Stimulated activated CD4-positive, alpha-beta T cell treated with anti-CD3 and anti-CD28 coated beads, TNF-alpha, amount 100 ng/mL, for 48 hours (primary cell): ENCODE results near the gene RUNX1.

Experiments used
- DNase-seq, 3 donors: peaks; one replicate each; pipeline ENCODE4 v3.0.0-alpha.2; 2020; ENCODE audit warnings: low read depth in 3 of 3

The RUNX1 gene

GRCh38 chr21:35059742-35060141 is 10.6 kb upstream of the RUNX1 start:
- no peak for DNase-seq

GRCh38 chr21:35058058-35058457 is 9.0 kb upstream of the RUNX1 start:
- DNase-seq: no peak

DNA sequence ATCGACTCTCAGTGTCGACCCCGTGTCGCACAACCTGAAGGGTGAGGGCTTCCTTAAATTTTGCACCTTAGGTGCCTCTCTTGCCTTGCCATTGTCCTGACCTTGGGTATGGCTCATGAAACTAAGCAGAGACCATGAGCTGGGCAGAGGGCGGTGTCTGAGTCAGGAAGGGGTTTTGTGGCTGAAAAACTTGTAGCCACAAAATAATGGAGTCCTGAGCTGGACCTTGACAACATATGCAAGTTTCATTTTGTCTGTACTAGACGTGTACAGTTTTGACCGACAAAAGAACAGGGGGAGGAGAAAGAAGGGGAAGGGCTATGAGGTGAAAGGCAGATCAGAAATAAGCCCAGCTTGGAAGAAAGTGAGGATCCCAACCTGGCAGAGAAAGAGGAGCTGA is 8.3 kb upstream of the RUNX1 start:
- DNase-seq: no peak

GRCh38 chr21:35053356-35054096 is 4.4 kb upstream of the RUNX1 start:
- no peak for DNase-seq

DNA sequence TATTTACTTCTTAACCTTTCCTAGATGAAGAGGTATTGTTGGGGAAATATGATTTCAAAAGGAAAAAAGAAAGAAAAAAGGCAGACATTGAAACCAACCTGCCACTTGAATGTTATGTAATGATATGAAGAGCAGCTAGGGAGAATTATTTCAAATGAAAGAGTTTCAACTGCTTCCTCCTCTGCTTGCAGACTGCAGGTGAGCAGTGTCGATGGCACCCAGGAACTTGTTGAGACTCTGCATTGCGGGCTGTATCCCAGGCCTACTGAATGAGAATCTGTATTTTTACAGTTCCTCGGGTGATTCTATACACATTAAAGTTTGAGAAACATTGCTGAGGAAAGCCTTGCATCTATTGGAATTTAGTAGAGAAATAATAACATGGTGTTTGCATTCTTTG is 3.7 kb upstream of the RUNX1 start:
- no peak for DNase-seq

- peak; percentile 71 to 80 (median 77) for DNase-seq
Observed at GRCh38 chr21:35051287-35051818, 2.3 kb upstream of the RUNX1 start.

GRCh38 chr21:35050348-35051286 is 1.5 kb upstream of the RUNX1 start:
- DNase-seq: no peak

- no peak for DNase-seq
Observed at GRCh38 chr21:35048183-35048601, 910 bp downstream of the RUNX1 start.

DNA sequence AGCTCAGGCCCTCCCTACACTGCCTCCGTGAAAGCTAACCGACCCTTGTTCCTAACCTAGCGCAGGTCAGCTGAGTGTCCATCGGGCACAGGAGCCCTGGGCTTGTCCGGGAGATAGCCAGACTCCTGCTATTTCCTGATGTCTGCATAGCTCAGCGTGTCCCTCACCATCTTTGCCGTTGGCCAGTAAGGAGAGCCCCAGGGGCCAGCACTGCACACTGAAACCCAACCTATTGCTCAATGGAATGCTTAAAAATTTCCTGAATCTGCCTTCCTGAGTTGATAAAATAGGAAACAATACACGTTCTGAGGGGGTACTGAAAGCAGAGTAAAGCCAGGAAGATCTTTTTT is 2.2 kb downstream of the RUNX1 start:
- no peak for DNase-seq

DNA sequence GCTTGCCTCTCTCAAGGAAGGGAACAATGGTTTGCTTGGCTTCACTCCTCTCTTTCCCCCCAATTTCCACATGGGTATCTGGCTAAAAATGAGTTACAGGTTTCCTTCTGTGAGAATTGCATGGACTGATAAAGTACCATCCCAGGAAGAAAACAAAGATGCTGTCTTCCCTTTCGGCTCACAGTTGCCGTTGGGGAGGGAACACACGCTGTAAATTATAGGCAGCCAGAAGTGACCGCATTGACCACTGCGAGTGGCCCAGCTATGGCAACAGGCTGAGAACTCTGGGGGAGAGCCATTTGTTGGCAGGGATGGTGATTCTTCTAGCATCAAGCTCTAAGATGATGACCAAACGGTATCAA is 2.9 kb downstream of the RUNX1 start:
- no peak for DNase-seq

- DNase-seq: no peak
Observed at GRCh38 chr21:35045542-35046262, 3.4 kb downstream of the RUNX1 start.

GRCh38 chr21:35044770-35045541 is 4.1 kb downstream of the RUNX1 start:
- DNase-seq: no peak

DNA sequence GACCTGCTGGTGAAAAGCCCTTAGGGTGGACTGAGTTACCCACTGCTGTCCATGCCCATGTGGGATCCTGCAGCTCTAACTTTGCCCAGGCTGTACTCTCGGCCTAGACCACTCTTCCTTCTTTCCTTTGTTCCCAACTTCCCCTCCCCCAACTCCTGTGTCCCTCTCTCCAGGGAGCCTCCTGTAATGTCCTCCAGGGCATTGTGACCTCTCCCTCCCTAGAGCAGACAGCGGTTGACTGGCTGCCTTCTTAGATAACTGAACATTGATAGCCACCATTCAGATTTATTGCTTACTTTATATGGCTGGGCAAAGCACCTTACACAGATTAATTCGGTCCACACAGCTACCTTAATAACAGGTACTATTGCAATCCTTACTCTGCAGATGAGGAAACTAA is 5.0 kb downstream of the RUNX1 start:
- no peak for DNase-seq

GRCh38 chr21:35043549-35043948 is 5.6 kb downstream of the RUNX1 start:
- DNase-seq: no peak

DNA sequence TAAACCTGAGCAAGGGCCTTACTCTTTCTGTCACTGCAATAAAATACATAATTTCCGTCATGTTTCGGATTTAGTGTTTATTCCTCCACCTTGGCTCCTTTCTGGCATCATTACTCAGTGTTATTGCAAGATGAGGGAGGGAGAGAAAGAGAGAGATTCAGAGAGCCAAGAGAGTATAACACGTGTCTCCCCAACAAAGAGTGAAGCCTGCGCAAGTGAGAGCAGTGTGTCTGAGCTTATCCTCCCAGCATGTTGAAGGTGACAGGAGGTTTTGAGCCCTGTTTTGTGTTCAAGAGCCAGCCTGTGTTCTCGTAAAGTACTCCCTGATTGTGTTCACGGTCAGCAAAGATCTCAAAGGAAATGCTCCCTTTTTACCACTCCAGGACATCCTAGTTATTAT is 6.3 kb downstream of the RUNX1 start:
- DNase-seq: no peak

DNA sequence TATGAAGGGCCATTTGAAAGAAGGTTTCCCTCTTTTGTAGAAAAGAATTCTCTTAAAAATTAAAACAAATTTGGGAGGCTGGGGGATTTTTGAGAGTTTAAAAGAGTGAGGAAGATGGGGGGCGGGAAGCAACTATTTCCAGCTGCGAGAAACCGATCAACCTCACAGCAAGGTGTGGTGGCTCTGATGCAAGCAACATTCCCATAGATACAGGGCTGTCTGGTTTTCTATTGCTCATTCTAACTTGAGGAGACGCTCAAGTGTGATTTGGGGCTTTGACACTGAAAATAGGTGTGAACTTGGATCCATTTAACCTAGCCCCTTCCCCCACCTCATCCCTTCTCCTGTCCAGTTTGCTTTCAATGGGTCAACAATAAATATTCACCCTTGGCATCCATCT is 7.2 kb downstream of the RUNX1 start:
- no peak for DNase-seq

- DNase-seq: no peak
Observed at GRCh38 chr21:35041122-35041521, 8.0 kb downstream of the RUNX1 start.

- no peak for DNase-seq
Observed at GRCh38 chr21:35039595-35040289, 9.4 kb downstream of the RUNX1 start.

GRCh38 chr21:35038772-35039319 is 10.3 kb downstream of the RUNX1 start:
- DNase-seq: no peak

GRCh38 chr21:35037384-35037765 is 11.7 kb downstream of the RUNX1 start:
- DNase-seq: no peak
